ENCODE measurements around the gene WDR27.
"Not testable (repeated sequence)": the region's sequence is repeated elsewhere in the genome, so short reads cannot be mapped to it uniquely, and the experiment has no call there.

WDR27 gene

DNA sequence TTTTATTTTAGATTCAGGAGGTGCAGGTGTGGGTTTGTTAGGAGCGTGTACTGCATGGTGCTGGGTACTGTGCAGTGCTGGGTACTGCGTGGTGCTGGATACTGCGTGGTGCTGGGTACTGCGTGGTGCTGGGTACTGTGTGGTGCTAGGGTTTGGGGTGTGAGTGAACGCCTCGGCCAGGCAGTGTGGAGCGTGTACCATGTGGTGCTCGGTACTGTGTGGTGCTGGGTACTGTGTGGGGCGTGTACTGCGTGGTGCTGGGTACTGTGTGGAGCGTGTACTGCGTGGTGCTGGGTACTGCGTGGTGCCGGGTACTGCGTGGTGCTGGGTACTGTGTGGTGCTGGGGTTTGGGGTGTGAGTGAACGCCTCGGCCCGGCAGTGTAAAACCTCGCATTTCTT, 62.9 kb downstream of the WDR27 start:
- DNase-seq: no peak

DNA sequence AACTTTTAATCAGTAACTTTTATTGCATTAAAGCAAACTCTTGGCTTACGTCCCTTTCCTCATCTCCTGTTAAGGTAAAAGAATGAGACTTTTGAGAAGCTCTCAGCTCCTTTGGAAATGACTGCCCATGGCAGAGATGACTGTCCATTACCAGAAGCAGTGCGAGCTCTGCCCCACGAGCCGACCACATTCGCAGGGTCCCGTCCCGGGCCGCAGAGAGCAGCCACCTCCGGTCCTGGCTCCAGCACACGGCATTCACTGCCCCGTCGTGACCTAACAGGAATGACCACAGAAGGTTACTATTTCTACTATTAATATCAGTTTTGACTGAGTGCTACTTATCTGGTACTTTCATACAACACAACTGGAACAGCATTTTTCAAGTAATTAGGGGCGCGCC, 63.4 kb downstream of the WDR27 start:
- no peak for DNase-seq

DNA sequence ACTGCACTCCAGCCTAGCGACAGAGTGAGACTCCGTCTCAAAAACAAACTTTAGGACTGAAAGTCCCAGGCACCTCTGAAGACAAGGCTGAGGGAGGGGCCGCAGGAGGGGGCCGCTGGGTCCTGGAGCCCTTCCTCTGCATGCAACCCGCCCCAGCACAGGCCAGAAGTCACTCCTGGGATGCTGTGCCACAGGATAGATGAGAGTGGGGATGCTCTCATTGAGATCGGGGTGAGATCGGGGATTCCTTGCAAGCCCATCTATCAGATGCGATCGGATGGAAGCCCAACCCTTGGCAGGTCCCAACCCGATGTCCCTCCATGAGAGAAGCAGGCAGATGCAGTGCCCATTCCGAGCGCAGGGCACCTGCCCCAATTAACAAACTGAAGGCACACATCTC, 66.5 kb downstream of the WDR27 start:
- no peak for DNase-seq

DNA sequence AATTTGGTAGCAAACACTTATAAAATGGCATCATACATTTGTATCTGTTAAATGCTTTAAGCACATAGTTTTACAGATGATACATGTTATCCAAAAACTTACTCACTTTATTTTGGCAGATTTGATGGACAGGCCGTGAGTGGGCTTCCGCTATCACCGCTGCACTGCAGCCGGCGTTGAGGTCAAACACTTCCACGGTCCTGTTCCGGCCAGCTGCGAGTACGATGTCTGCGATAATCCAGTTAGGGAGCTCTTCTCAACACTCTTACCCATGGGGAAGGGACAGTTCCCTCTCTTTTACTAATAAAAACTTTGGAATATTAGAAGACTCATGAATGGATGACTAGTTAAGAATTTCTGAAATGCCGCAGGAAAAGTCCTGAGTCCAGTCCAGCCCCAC, 69.0 kb downstream of the WDR27 start:
- DNase-seq: no peak

DNA sequence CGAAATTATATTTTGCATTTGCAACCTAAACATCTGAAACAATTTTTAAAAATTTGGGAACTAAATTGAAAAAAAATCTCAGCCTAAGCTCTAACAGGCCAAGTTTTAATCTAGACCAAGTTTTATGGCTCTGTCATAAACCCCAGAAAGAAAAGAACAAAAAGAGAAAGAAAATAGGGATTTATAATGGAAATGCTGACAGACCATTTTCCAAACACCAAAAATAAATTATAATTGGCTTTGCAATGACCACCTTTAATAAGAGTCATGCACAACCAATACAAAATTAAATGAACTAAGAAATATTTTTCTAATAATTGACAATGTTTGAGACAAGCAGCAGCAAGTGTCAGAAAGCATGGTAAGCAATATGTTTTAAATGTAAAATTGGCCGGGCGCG, 72.6 kb downstream of the WDR27 start:
- DNase-seq: no peak

DNA sequence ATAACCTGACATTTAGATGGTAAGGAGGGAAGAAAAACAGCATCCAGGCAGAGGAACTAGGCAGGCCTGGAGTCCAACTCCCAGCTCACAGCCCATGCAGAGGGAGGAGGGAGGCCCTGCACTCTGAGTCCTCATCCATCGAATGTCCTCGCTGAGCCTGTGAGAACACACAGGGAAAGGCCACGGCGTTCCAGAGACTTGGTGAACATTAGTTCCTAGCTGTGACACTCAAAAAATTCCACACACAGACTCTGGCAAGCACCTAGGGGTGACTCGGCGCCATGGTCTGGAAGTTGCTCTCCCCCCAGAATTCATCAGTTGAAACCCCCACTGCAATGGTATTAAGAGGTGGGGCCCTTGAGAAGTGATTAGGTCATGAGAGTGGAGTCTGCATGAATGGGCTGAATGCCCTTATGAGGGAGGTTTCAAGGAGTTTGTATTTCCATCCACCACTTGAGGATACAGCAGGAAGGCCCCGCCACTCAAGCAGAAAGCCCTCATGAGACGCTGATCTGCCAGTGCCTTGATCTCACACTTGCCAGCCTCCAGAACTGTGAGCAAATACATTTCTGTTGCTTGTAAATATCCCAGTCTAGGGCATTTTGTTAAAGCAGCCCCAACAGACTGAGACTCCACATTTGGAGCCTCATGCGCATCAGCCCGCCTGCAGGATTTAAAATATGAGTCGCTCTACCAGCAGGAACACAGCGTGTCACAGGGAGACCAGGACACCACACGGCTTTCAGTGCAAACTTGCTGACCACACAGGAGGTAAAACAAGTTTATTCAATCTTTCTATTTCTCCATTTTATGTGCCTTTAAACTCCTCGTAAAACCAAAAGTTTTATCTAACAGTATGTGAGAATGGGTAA, 73.9 kb downstream of the WDR27 start:
- no peak for DNase-seq

DNA sequence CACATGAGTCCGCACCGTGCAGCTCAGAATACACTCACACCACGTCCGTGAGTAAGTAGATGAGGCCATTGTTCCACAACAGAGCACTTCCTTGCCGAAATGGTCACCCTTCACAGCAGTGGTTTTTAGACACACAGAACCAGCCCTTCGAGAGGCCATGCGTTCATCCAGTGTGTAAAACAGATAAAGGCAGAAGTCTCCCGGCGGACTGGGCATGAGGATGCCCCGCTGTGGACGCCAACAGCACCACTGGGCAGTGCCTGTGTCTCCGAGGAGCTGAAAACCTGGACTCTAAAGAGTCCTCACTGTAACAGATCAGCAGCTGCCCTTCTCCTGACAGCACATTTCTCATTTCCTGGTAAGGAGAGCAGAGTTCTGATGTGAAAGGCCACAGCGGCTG, 75.2 kb downstream of the WDR27 start:
- DNase-seq: no peak

DNA sequence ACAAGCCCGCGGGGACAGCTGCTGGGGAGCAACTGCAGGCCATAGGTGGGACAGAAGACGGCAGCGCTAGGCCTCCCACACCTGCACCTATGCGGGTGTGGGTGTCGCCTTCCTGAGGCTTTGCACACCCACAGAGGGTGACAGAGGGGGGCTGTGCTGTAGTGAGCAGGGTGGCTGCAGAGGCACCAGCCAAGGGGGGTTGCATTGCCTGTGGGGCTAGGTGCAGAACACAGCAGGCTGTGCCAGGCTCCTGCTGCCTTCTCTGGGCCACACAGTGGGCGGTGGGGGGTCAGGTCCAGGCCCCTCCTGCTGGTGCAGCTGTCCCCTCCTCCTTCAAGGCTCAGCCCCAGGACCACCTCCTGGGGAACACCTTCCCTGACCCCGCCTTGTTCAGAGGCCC, 75.7 kb downstream of the WDR27 start:
- DNase-seq: no peak

DNA sequence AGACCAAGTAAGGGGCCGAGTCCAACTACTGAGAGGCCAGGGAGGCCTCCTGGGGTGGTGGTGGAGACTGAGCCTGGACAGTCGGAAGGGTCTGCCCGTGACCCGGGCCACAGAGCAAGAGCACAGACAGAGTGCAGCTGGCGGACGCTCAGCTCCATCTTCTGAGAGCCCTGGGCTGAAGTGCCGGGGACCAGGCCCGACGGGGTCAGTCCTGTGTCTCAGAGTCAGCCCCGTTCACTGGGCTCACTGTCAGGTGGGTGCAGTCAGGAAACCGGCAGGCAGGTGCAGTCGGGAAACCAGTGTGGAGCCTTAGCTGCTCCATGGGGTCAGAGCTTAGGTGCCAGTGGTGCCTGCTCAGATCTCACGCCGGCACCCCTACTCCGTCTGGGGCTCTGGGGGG, 76.5 kb downstream of the WDR27 start:
- DNase-seq: no peak

DNA sequence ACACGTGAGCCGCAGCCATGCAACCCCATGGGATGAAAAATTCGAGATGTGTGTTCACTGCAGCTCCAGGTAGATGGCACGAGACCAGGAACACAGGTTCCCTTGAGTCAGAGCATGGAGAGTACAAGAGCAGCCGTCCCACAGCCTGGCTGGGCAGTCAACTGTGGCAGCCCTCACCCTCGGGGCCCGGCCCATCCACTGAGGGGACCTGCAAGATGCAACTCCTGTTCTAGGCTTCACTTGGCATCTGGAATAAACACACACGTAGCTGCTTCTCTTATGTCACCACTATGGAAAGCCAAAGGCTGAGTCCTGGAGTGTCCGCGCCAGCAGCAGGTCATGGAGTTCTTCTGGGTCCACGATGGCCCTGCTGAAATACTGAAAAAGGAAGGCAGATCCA, 77.0 kb downstream of the WDR27 start:
- DNase-seq: no peak

DNA sequence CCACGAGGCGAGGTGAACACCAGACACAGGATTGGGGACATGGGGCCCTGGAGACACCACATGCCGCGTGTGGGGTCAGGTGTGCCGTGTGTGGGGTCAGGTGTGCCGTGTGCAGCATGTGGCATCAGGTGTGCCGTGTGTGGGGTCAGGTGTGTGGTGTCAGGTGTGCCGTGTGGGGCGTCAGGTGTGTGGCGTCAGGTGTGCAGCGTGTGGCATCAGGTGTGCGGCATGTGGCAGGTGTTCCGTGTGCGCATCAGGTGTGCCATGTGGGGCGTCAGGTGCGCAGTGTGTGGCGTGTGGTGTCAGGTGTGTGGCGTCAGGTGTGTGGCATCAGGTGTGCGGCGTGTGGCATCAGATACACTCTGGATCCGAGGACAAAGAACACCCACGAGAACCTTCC, 77.9 kb downstream of the WDR27 start:
- no peak for DNase-seq

DNA sequence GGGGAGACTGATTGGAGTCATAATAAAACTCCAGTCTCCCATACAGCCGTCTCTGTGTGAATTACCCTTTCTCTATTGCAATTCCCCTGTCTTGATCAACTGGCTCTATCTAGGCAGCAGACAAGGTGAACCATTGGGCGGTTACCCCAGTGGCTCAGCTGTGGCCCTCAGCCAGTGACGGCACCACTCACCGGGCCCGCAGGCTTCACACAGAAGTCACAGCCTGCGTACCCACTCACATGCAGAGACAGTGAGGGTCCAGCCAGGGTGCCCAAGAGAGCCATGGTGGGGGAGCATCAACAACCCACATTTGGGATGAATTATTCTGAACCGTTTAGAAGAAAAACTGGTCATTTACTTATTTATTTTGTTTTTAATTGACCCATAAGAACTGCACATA, 78.5 kb downstream of the WDR27 start:
- DNase-seq: no peak

DNA sequence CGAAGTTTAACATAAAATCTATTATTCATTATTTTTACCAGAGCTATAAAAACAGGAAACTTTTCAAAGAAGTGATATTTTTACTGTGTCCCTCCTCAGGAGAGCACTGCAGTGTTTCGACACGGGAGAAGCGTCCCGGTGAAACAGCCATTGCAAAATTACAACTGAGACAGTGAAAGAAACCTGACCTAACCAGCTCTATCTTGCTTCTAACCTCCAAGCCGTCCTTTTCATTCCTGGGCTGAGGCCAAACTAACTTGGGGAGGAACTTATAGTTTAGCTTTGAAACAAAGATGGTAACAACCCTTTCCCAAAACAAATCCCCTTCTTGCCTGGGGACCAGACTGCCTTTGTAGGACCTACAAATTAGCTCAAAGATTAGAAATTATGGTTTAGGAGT, 79.2 kb downstream of the WDR27 start:
- no peak for DNase-seq

DNA sequence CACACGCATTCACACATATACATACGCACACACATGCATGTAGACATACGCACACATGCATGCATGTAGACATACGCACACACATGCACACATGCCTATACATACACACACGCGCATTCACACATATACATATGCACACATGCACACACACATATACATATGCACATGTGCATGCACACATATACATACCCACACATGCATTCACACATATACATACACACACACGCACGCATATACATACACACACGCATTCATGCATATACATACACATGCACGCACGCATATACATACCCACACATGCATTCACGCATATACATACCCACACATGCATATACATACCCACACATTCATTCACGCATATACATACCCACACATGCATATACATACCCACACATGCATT, 80.5 kb downstream of the WDR27 start:
- no peak for DNase-seq

DNA sequence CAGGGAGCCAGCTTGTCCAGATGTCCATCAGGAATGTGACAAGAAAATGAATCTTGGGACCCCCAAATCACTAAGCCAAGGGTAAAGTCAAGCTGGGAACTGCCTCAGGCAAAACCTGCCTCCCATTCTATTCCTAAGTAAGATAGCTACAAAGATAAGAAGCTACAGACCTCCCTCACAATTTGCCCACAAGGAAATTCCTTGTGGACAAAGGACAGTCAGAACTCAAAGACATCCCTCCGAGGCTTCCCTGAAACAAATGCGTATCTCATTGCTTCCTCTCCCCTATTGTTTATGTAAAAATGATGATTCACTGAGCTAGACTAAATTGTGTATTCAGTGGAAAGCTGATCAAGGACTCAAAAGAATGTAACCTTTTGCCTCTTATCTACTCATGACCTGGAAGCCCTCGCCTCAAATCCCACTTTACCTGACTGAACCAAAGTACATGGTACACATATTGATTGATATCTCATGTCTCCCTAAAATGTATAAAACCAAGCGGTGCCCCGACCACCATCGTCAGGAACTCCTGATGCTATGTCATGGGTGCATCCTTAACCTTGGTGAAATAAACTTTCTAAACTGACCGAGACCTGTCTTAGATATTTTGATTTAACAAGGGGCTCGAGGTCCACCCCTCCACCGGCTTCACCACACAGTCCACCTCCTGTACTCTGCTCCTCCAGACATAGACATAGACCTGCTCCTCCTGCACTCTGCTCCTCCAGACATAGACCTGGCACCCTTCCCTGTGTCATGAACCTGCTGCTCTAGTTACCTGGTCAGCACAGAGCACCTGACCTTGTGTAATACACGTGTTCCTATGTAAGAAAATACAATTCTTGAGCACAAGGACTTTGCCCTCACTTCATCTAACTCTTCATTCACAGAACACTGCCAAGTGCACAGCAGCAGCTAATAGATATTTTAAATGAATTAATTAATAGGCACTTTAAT, 81.4 kb downstream of the WDR27 start:
- DNase-seq: no peak

DNA sequence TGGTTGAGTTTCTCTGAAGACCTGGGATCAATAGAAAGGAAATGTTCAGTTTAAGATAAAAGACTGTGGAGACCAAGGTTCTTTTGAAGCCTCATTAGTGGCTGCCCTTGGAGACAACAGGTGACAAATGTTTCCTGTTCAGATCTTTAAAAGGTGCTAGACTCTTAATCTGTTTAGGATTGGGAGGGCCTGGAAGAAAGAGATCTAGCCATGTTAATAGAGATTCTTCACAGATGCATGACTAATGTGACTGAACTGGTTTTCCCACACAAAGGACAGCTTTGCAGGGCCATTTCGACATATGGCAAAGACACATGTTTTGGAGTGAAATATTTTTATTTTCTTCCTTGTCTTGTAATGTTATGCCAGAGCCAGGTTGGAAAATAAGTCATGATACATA, 82.2 kb downstream of the WDR27 start:
- no peak for DNase-seq

DNA sequence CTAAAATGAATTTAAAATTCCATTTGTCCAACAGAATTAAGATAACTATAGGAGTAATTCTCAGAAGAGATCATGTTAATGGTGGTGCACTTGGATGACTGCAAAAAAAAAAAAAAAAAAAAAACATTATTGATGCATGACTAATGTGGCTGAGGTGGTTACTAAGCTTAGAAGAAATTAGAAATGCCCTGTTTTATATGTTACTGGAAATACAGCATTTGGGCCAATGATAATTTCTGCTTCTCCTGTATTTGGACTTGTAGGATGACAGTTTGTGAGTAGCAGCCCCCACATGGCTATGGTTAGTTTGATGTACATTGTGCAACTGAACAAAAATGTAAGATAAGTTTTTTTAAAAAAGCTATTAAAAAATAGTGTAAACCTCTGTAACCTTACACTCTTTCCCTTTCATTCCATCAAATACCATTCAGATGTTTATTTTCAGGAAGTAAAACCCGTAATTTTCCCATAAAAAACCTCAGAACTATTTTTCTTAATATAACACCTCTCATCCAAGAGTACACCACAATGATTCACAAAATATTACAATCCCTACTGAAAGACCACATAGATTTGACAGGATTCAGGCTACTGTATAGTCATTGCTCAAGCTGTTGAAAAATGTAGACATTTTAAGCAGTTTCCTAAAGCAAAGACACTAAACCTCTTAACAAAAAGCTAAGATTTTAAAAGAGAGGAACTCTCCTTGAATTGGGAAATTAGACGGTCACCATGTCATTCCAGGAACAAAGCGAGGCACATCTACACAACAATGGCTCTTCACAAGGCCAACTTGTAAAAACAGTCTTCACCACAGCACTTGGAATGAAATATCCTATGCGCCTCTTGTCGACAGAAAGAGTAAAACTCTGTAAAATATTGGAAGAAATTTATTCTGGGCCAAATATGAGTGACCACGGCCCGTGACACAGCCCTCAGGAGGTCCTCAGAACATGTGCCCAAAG, 83.0 kb downstream of the WDR27 start:
- DNase-seq: no peak

DNA sequence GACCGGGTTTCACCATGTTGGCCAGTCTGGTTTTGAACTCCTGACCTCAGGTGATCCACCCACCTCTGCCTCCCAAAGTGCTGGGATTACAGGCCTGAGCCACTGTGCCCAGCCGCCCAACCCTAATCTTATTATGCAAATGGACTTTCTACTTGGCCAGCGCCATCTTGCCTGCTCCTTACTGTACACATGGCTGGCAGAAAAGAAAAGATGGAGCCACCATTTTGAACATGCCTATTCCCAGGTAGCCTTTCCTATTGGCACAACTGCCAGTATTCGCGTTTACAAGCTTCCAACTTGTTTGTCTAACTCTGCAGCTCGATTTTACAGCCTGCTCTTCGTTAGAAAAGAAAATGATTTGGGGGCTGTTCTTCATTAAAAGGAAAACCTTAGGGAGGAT, 84.3 kb downstream of the WDR27 start:
- DNase-seq: no peak

DNA sequence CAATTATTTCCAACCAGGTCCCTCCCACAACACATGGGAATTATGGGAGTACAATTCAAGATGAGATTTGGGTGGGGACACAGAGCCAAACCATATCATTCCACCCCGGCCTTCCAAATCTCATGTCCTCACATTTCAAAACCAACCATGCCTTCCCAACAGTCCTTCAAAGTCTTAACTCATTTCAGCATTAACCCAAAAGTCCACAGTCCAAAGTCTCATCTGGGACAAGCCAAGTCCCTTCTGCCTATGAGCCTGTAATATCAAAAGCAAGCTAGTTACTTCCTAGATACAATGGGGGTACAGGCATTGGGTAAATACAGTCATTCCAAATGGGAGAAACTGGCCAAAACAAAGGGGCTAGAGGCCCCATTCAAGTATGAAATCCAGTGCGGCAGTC, 93.2 kb downstream of the WDR27 start:
- DNase-seq: not testable (repeated sequence)

DNA sequence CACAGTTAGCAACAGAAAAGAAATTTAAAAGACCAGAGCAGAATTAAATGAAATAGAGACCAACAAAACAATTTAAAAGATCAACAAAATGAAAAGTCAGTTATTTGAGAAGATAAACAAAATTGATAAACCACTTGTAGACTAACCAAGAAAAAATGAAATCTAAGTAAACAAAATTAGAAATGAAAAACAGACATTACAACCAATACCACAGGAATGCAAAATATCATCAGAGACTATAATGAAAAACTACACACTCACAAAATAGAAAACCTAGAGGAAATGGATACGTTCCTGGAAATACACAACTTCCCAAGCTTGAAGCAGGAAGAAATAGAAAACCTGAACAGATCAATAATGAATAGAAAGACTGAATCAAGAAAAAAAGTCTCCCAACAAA, 97.8 kb downstream of the WDR27 start:
- no peak for DNase-seq

DNA sequence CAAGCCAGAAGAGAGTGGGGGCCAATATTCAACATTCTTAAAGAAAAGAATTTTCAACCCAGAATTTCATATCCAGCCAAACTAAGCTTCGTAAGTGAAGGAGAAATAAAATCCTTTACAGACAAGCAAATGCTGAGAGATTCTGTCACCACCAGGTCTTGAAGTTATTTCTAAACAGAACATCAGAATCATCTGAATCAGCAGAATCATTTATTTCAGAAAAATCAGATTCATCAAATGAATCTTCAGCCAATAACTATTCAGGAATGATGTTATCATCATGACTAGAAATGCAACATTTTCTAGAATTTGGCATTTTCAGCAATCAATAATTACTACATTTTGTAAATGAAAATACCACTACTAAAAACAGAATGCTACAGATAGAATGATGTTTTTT, 100.7 kb downstream of the WDR27 start:
- not testable (repeated sequence) for DNase-seq

DNA sequence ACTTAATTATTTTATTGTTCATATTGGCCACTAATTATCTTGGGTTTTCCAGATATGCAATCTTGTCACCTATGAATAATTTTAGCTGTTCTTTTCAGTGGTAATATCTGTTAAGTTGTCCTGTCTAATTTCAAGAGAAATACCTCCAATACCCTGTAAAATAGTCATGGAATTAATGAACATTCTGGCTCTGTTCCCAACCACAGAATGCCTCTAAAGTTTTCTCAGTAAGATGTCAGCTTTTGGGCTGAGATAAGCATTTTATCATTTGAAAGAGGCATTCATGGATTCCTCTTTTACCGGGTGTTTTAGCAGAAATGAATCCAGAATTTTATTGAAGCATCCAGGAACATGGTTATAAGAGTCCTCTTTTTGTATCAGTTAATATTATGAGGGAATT, 109.3 kb downstream of the WDR27 start:
- DNase-seq: no peak

DNA sequence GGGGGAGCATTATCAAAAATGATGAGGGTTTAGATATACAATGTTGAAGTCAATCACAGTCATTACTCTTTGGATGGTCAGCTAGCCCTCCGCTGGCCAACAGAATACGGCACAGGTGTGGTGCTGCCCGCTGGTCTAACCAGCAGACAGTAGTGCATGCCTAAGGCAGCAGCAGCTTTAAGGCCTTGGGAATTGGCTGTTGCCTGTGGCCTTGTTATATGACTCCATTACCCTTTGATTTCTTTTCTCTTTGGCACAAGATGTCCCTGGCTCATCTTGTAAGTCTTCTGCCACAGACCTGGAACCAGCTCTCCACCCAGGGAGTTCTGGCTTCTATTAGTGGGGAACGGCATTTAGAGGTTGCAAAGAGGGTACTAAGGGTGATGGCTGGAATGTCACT, 110.2 kb downstream of the WDR27 start:
- no peak for DNase-seq
